ENCODE data around the gene COL6A5.
"Not testable (repeated sequence)": the region's sequence is repeated elsewhere in the genome, so short reads cannot be mapped to it uniquely, and the experiment has no call there.

Gene COL6A5

DNA sequence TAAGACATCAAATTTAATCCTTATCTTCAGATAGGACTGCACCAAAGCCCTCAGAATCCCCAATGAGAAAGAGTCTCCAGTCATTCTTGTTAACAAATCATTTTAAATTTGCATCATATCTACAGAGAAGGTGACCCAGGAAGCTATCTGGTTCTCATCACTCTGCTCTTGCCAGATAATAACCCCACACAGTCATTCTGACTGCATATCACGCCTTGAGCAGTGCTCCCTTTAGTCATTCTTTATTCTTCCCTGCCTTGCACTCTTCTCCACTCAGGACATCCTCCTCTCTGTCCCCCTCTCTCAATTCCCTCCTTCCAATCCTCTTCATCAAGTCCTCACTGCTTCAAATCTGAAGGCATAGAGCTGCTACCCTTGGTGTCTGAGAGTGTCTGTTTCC lies 87.8 kb downstream of the COL6A5 start:
- DNase-seq = no peak

- no peak for DNase-seq
Measured at GRCh38 chr3:130442284-130442683, 96.8 kb downstream of the COL6A5 start.

DNA sequence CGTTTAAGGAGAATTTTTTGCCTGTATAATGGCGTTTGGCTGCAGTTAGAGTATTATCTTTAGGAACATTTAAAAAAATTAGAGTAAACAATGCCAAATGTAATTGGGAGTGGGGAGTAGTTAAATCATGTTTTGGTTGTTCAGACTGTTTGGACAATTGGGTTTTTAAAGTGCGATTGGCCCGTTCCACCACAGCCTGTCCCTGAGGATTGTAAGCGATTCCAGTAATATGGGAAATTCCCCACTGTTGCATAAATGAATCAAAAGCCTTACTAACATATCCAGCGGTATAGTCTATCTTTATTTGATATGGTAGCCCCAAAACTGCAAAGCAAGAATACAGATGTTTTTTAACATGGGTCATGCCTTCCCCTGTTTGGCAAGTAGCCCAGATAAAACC lies 101.4 kb downstream of the COL6A5 start:
- not testable (repeated sequence) for DNase-seq

DNA sequence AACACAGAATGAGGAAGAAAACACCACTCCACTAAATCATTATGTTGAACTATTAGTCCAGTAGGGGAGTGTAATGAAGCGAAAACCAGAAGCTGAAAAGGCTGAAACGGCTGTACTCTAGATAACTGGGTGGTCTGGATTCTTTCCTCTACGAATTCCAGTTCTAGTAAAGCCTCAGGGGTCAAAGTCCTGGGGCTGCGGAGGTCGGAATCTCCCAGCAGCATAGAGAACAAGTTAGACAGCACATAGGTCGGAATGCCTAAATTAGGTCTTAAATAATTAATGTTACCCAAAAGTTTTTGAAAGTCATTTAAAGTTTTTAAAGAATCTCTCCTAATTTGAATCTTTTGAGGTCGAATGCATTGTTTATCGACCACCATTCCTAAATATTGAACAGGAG lies 102.7 kb downstream of the COL6A5 start:
- not testable (repeated sequence) for DNase-seq

DNA sequence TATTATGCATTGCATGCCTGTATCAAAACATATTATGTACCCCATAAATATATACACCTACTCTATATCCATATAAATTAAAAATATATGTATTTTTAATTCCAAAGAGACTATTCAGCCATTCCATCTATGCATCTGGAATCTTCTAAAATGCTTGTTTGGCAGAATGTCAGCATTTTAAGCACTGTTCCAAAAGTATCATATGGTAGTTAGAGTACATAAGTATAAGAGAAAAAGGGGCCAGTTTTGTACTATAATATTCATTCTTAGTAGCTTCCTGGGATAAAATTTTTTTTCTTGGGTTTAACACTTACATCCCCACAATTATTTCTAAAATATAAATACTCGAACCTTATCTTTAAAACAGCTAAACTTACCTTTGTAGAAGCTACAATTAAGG lies 111.1 kb downstream of the COL6A5 start:
- DNase-seq = no peak

DNA sequence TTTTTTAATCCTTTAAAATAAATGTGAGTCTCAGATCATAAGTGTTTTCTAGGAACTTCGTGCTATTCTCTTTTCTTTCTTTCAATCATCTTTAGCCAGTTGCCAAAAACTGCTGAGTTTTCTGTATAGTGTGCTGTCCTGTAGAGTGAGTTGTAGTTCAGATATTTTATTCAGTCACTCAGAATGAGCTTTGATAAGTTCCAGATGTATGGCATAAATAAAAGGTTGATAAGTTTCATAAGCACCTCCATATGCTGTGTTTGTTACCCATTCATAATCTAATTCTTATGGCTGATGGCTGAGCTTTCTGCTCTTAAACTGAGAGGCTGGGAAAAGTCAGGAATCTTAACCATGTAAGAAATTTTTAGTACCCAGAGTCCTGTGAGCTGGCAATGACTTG lies 112.2 kb downstream of the COL6A5 start:
- DNase-seq = no peak

- no peak for DNase-seq
Measured at GRCh38 chr3:130459944-130460343, 114.5 kb downstream of the COL6A5 start.

DNA sequence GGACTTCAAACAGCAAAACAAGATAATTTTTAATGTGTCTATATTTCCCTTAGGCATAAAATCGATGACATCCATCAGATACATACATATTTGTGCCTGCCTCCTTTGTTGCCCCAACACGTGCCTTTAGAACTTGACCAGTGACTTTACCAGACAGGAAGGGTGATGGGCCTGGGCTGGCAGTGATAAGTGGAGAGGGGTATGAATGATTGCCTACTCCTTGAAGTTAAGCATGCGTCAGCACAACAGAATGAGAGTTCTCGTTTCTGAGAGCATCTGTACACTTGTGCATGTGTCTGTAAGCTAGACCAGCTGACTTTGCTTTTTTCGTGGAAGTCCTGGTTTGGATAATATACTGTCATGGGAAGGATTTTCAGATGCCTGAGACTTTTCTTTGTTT lies 116.6 kb downstream of the COL6A5 start:
- no peak for DNase-seq

DNA sequence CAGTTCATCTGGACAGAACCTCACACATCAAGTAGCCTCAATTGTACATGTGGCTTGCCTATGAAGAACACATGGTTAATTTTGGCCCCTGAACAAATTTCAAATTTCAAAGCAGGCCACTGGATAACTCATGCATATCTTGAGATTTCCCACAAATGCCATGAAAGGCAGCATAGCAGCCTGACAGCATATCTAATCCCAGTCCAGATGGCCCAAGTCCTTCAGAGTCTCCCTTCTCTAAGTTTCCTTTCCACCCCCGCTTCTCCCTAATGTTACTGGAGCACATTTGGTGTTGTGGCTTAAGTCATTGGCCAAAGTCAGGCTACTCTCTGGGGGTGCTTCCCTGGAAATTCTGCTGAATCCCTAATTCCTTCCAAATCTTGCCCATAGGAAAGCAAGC lies 117.7 kb downstream of the COL6A5 start:
- no peak for DNase-seq

- no peak for DNase-seq
Measured at GRCh38 chr3:130465521-130465920, 120.0 kb downstream of the COL6A5 start.

- no peak for DNase-seq
Measured at GRCh38 chr3:130468311-130468710, 122.8 kb downstream of the COL6A5 start.

DNA sequence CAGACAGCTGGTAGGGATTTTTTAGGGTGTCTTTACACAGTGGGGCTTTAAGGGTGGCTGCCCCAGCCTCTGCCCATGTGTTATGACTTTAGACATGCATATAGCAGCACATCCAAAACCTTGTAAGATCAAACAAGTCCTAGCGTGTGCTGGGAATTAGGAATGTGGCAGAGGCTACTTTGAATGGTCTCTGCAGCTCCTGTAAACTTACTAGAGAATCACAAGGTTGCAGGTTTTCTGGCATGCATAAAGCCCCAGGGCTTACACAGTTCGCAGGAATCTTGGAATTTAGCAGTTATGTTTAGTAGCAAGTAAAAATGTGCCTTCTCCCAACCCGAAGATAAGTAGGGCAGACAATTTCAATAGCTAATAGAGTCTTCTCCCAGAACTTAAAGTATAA lies 124.7 kb downstream of the COL6A5 start:
- no peak for DNase-seq

GRCh38 chr3:130473416-130473815 lies 127.9 kb downstream of the COL6A5 start:
- no peak for DNase-seq

GRCh38 chr3:130480736-130481135 lies 135.3 kb downstream of the COL6A5 start:
- no peak for DNase-seq

- DNase-seq = no peak
Measured at GRCh38 chr3:130488288-130488687, 142.8 kb downstream of the COL6A5 start.

GRCh38 chr3:130488769-130489450 lies 143.4 kb downstream of the COL6A5 start:
- DNase-seq = no peak

DNA sequence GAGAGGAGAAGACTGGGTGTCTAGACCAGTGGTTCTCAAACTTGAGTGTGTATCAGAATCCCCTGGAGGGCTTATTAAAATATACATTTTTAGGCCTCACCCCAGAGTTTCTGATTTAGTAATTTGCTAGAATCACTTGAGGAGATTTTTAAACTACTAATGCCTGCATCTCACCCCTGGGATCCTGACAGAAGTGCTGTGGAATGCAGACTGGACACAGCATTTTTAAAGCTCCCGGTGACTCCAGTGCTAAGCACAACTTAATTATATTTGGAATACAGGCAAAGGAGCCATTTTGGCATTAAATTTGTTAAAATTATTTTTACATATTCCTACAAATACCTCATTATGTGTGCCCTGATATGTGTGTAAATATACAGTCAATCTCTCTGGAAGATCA lies 144.8 kb downstream of the COL6A5 start:
- no peak for DNase-seq

DNA sequence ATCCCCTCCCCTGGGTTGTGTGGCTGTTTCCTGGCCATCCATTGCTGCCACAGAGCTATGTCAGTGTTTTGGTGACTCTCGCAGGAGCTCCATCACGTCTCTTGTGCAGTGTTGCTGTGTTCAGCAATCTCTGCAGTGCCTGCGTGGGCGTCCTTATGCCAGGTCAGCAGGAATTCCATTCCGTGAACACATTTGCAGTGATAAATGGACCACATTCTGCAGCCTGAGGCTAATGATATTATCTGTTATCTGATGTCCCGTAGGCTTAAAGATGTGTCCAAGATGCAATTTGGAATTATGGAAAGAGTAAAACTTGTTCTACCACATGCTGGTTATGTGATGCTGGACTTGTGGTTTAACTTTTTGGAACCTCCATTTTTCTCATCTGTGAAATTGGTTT lies 146.0 kb downstream of the COL6A5 start:
- no peak for DNase-seq

- DNase-seq = no peak
Measured at GRCh38 chr3:130504701-130505100, 159.2 kb downstream of the COL6A5 start.

- DNase-seq = no peak
Measured at GRCh38 chr3:130506031-130506430, 160.6 kb downstream of the COL6A5 start.

DNA sequence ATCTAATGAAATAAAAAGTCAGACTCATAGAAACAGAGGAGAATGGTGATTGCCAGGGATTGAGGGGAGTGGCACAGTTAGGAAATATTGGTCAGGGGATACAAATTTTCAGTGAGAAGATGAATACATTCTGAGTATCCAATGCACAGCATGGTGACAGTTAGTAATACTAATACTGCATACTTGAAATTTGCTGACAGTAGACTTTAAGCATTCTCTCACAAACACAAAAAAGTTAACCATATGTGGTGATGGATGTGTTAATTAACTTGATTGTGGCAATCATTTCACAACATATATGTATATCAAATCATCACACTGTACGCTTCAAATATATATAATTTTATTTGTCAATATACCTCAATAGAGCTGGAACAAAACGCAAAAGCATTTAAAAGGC lies 162.3 kb downstream of the COL6A5 start:
- no peak for DNase-seq

DNA sequence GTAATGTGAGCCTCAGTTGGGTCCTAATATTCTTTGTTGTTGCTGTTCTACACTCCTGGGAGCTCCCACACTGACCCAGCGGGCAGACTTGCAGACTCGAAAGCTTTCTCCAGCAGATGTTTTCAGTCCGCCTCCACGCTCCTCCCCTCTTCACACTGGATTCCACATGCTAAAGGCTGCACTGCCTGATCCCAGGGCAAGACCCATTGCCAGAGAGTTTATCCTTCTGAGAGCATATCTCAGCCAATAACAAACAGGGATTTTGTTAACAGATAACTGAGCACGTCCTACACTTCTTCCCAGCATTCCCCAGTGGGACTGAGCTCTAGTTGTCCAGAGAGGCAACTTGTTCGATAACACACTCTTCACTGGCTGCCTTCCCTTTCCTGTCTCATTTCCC lies 163.5 kb downstream of the COL6A5 start:
- DNase-seq = no peak

GRCh38 chr3:130514681-130515080 lies 169.2 kb downstream of the COL6A5 start:
- DNase-seq = no peak

DNA sequence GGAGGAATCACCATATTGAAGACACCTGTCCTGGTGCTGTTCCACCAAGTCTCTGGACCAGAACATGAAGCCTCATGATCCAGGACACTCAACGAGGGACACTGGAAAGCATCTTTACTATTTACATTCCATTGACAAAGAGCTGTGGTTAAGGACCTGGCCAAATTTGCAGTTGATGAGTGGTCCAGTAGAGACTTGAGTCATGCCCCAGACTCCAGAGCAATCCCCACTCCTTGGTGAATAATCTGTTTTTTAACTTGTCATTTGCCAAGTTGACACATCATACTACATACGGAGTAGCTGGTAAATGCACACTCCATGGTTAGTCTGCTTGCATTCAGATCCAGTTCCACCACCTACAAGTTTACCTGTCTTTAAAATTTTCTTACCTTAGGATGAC lies 170.3 kb downstream of the COL6A5 start:
- no peak for DNase-seq

Measured in hypothalamus (tissue), 51 donors.